LNCAP (cell line): ENCODE data around the gene RAG1.

ENCODE experiments used
- CTCF ChIP-seq: fragments of 450-650 bp; IDR thresholded peaks from 2 replicates; pipeline ENCODE4 v1.5.1; 2017; ENCODE audit warnings: mild to moderate bottlenecking

Gene RAG1

DNA sequence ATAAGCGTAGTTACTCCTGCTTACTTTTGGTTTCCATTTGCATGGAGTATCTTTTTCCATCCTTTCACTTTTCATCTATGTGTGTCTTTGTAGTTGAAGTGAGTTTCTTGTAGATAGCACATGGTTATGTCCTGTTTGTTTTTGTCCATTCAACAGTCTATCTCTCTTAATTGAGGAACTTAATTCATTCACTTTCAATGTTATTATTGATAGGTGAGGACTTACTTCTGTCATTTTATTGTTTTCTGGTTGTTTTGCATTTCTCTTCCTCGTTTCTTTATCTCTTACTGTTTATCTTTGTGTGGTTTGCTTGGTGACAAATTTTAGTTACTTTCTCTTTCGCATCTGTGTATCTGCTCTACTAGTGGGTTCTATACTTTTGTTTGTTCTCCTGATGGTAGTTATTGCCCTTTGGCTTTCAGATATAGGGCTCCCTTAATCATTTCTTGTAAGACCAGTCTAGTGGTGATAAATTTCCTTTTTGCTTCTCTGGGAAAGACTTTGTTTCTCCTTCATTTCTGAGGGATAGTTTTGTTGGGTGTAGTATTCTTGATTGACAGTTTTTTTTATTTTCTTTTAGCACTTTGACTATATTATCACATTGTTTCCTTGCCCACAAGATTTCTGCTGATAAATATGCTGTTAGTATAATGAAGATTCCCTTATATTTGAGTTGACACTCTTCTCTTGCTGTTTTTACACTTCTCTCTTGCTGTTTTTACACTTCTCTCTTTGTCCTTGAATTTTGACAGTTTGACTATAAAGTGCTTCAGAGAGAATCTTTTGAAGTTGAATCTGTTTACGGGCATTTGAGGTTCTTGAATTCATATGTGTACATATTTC, 9.0 kb upstream of the RAG1 start:
- TF ChIP-seq CTCF: no peak

DNA sequence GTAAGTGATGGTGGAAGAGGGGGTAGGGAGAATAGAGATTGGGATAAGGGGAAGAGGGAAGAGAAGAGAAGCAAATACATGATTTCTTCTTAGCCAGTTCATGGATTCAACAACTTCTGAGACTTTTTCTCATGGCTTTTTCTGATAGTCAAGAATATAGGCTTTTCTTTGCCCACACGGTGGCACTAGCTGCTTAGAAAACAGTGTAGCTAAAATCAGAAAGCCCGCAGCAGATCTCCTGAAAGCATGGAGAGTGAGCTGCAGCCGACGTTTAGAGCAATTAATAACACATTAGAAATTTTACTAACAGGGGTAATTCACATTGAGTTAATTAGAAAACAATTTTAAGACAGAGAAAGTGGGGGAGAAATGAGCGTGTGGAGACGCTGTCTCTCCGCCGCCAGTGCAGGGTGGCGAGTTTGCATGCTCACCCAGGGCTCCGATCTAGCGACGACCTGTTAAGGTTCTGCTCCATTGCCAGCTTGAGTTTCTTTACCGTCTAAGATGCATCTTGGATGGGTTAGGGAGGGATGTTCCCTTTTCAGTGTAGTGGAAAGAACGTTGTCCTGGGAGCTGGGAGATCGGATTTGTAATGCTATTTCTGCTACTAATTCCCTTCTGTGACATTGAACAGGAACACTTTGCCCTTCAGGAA, 3.3 kb upstream of the RAG1 start:
- TF ChIP-seq CTCF: peak; percentile 67

- TF ChIP-seq CTCF: no peak
Measured at GRCh38 chr11:36565031-36565610, 2.7 kb upstream of the RAG1 start.

GRCh38 chr11:36566407-36567053, 1.3 kb upstream of the RAG1 start:
- no peak for TF ChIP-seq CTCF

GRCh38 chr11:36569095-36569494, 1.3 kb downstream of the RAG1 start:
- no peak for TF ChIP-seq CTCF

- no peak for TF ChIP-seq CTCF
Measured at GRCh38 chr11:36574486-36574885, 6.7 kb downstream of the RAG1 start.

- TF ChIP-seq CTCF: no peak
Measured at GRCh38 chr11:36577373-36577772, 9.6 kb downstream of the RAG1 start.
